CD1c-positive myeloid dendritic cell (primary cell): ENCODE measurements around the gene SNAP91.

ENCODE experiments used
- DNase-seq: peaks from one replicate; pipeline ENCODE4 v3.0.0-alpha.2; 2016; ENCODE audit errors: extremely low spot score

The SNAP91 gene

GRCh38 chr6:83546636-83547035, 162.3 kb downstream of the SNAP91 start:
- DNase-seq, result peak; percentile 43

- no peak for DNase-seq
Measured at GRCh38 chr6:83539678-83540077, 169.2 kb downstream of the SNAP91 start.

DNA sequence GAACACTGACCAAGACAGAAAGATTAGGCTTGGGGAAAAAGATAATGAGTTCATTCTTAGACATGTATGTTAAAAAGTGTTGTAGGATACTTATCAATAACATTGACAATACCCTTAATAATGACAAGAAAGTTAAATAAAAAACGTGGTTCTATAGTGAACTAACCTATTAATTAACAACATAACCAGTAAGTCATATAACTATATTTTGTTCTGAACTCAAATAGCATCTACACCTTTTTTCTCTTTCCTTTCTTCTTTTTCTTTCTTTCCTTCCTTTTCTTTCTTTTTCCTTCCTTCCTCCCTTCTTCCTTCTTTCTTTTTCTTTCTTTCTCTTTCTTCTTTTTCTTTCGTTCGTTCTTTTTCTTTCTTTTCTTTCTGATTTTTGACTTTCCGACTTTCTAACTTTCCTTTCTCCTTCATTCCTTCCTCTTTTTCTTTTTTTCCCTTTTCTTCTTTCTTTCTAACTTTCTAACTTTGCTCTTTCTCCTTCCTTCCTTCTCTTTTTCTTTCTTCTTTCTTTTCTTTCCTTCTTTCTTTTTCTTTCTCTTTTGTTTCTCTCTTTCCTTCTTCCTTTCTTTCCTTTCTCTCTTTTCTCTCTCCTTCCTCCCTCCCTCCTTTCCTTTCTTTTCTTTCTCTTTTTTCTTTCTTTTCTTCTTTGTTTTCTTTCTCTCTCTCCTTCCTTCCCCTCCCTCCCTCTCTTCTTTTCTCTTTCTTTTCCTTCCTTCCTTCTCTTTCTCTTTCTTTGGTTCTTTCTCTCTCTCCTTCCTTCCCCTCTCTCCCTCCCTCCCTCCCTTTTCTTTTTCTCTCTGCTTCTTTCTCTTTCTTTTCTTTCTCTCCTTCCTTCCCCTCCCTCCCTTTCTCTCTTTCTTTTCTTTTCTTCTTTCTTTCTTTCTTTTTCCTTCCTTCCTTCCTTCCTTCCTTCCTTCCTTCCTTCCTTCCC, 172.0 kb downstream of the SNAP91 start:
- DNase-seq, result no peak

DNA sequence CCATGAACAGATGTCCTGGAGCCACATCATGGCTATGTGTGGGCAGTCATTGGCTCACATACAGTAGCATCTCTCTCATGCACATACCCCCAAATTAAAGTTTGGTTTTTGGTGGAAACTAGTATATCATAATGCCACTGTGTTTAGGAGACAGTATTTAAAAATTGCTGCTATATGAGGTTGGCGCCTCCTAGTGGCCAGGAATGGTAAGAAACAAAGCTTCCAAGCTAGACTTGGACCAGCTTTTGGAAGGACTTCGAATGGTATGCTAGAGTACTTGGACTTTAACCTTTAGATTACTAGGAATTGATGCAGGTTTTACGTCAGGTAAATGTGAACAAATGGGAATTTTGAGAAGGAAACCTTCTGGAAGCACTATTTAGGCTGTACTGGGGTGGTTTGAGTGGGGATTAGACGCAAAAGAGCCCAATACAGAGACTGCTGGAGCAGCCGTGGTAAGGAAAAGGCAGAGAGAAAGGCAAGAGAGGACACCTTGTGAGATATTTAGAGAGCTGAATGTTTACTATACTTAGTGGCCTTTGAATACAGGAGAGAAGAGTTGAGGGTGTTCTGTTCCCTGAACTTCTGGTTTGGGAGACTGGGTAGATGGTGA, 172.8 kb downstream of the SNAP91 start:
- peak; percentile 67 for DNase-seq

DNA sequence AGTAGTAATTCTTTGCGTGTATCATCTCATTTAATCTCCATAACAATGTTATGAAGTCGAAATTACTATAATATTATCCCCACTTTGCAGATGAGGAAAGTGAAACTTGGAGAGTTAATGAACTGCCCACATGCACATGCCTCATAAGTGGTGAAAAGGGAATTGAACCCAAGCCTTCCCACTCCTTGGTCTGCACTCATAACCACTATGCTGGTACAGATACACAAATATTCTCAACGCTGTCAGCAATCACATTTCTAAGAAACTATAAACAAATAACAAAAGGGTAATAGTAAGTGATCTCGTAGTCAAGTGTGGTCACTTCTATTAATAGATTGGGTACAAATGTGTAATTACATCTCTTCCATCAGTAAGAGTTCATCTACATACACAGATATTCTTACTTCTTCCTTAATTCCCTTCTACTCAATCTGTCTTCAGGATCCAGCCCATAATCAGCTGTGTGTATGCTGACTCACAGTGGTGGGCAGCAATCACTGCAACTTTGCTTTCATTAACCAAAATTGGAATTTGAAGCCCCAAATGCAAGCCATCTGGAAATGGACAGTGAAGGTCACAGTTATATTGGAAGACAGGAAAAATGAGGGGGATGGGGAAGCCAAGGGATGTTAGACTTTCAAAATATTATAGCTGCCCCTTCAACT, 190.0 kb downstream of the SNAP91 start:
- DNase-seq, result peak; percentile 60

DNA sequence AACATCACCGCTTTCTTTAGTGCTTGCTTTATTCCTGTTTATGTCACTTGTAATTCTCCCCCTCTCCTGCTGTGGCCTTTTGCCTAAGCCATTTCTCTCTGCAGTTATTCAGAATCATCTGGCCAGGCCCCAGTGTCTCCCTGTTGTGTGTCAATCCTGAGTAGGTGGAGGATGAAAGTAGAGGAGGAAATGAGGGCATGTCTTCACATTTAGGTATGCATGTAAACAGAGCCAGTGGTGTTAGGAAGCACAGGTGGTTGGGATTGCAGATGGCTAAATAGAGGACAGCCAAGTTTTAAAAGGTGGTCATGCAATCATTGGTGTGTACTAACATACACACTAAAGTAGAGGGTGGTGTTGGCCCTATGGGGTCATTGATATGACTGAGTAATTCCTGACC, 191.4 kb downstream of the SNAP91 start:
- DNase-seq, result no peak

- DNase-seq, result peak; percentile 80
Measured at GRCh38 chr6:83514866-83515466, 193.9 kb downstream of the SNAP91 start.

GRCh38 chr6:83514466-83514865, 194.4 kb downstream of the SNAP91 start:
- no peak for DNase-seq

DNA sequence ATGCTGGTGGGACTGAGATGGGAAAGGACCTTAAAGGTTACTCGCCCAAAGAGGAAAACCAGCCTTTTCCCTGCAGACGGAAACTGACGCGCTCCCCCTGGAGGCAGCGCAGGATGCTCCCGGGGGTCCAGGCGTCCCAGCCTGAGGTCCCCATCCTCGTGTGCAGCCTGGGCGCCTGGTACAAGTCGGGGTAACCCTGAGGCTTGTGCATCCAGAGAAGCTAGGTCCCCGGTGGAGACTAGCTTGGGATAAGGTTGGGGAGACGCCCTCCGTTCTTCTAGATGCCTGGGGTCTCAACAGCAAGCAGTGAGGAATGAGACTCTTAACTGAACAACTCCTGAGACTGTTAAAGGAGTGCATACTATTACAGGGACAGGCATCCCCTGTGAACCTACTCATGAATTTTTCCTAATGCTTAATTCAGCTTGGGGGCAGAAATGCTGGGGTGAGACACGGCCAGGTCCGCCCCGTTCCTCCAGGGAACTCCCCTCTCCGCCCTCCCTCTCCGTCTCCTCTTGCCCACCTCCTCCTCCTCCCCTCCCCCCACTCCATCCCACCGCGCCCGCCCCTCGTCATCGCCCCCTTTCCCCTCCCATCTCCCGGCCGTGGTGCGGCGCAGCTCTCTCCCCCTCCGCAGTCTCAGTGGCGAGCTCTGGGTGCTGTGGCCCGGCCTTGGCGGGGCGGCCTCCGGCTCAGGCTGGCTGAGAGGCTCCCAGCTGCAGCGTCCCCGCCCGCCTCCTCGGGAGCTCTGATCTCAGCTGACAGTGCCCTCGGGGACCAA, 196.8 kb downstream of the SNAP91 start, which contains the start of gene PRSS35:
TSS of gene PRSS35 (plus strand) at position 634 of the 781 bp plus-strand sequence. CDS start 10,908 bp downstream, outside the sequence.
- peak; percentile 22 for DNase-seq

DNA sequence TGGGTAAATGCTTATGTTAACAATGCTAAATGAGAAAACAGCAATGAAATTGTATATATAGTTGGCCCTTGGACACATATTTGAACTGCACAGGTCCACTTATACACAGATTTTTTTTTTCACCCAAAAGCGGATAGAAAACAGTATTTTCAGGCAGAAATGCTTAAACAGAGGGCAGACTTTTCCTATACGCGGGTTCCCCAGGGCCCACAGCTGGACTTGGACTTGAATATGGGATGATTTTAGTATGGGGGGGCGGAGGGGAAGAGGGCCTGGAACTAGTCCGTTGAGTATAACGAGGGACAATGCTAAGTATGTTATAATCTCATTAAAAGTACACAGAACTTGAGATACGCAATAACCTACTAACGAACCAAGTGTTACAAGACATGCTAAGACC, 197.6 kb downstream of the SNAP91 start:
- no peak for DNase-seq

- no peak for DNase-seq
Measured at GRCh38 chr6:83510791-83511190, 198.1 kb downstream of the SNAP91 start.

GRCh38 chr6:83509441-83509840, 199.5 kb downstream of the SNAP91 start:
- DNase-seq, result no peak

- DNase-seq, result peak; percentile 82
Measured at GRCh38 chr6:83505356-83505755, 203.5 kb downstream of the SNAP91 start.
